ENCODE results near the gene PNPLA3.

DNA sequence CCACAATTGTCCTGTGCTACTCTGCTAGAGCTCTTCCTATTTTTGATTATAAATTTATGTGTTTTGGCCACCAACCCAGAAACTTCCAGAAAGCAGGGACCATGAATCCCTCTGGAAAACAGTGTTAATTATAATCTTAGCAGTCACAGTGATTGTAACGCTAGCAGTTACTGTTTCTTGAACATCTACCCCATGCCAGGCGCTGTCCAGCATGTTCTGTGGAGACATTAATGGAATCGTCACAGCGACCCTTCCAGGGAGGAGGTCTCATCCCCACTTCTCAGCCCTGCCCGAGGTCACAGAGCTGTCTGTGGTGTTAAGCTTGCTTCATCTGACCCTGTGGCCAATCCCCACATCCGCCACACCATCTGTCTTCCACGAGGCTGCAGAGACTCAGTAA lies 17.9 kb upstream of the PNPLA3 start:
- TF ChIP-seq CEBPB (IDR thresholded peaks at IDR 0.05; ENCODE audit: low read depth, low read length) (no peak), SMC3 (IDR thresholded peaks at IDR 0.05; ENCODE audit: low read depth, low read length) (no peak), MAFK (IDR thresholded peaks at IDR 0.05; ENCODE audit: low read depth, low read length) (no peak)
- TF ChIP-seq, protein P1, sequence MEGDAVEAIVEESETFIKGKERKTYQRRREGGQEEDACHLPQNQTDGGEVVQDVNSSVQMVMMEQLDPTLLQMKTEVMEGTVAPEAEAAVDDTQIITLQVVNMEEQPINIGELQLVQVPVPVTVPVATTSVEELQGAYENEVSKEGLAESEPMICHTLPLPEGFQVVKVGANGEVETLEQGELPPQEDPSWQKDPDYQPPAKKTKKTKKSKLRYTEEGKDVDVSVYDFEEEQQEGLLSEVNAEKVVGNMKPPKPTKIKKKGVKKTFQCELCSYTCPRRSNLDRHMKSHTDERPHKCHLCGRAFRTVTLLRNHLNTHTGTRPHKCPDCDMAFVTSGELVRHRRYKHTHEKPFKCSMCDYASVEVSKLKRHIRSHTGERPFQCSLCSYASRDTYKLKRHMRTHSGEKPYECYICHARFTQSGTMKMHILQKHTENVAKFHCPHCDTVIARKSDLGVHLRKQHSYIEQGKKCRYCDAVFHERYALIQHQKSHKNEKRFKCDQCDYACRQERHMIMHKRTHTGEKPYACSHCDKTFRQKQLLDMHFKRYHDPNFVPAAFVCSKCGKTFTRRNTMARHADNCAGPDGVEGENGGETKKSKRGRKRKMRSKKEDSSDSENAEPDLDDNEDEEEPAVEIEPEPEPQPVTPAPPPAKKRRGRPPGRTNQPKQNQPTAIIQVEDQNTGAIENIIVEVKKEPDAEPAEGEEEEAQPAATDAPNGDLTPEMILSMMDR (conservative IDR thresholded peaks at IDR 0.05; ENCODE audit: low read depth, low read length) = no peak
- TF ChIP-seq, protein P2, sequence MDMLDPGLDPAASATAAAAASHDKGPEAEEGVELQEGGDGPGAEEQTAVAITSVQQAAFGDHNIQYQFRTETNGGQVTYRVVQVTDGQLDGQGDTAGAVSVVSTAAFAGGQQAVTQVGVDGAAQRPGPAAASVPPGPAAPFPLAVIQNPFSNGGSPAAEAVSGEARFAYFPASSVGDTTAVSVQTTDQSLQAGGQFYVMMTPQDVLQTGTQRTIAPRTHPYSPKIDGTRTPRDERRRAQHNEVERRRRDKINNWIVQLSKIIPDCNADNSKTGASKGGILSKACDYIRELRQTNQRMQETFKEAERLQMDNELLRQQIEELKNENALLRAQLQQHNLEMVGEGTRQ (IDR thresholded peaks at IDR 0.05; ENCODE audit: low read depth, low read length) = no peak
